GM19023 (cell line): ENCODE results near the gene SMIM14.
"Not testable (repeated sequence)": the region's sequence is repeated elsewhere in the genome, so short reads cannot be mapped to it uniquely, and the experiment has no call there.

Experiments used
- ATAC-seq: cut with Tn5 transposase; IDR thresholded peaks from one replicate; pipeline ENCODE4 v1.9.1; 2021; ENCODE audit warnings: mild to moderate bottlenecking, moderate library complexity; ENCODE audit not compliant: unreplicated experiment

SMIM14 gene

GRCh38 chr4:39608451-39608850 lies 30.2 kb downstream of the SMIM14 start:
- ATAC-seq = no peak

GRCh38 chr4:39606747-39607146 lies 31.9 kb downstream of the SMIM14 start:
- ATAC-seq = no peak

- ATAC-seq = no peak
These were observed 40.8 kb downstream of the SMIM14 start for GRCh38 chr4:39597695-39598381.

GRCh38 chr4:39596971-39597370 lies 41.7 kb downstream of the SMIM14 start:
- ATAC-seq = no peak

GRCh38 chr4:39591290-39591689 lies 47.4 kb downstream of the SMIM14 start:
- no peak for ATAC-seq

- ATAC-seq = no peak
These were observed 50.8 kb downstream of the SMIM14 start for GRCh38 chr4:39587881-39588280.

- ATAC-seq = no peak
These were observed 63.7 kb downstream of the SMIM14 start for GRCh38 chr4:39574946-39575345.

GRCh38 chr4:39571504-39571903 lies 67.2 kb downstream of the SMIM14 start:
- no peak for ATAC-seq

GRCh38 chr4:39571054-39571453 lies 67.6 kb downstream of the SMIM14 start:
- no peak for ATAC-seq

- no peak for ATAC-seq
These were observed 69.5 kb downstream of the SMIM14 start for GRCh38 chr4:39569209-39569608.

- ATAC-seq = no peak
These were observed 69.9 kb downstream of the SMIM14 start for GRCh38 chr4:39568805-39569204.

GRCh38 chr4:39565878-39566600 lies 72.6 kb downstream of the SMIM14 start:
- ATAC-seq = no peak

GRCh38 chr4:39563346-39563847 lies 75.3 kb downstream of the SMIM14 start:
- no peak for ATAC-seq

GRCh38 chr4:39562792-39563191 lies 75.9 kb downstream of the SMIM14 start:
- no peak for ATAC-seq

- ATAC-seq = no peak
These were observed 79.0 kb downstream of the SMIM14 start for GRCh38 chr4:39559626-39560025.

GRCh38 chr4:39555472-39555871 lies 83.2 kb downstream of the SMIM14 start:
- no peak for ATAC-seq

- no peak for ATAC-seq
These were observed 90.1 kb downstream of the SMIM14 start for GRCh38 chr4:39548425-39549067.

GRCh38 chr4:39544580-39545315 lies 93.9 kb downstream of the SMIM14 start:
- no peak for ATAC-seq

GRCh38 chr4:39544080-39544479 lies 94.6 kb downstream of the SMIM14 start:
- not testable (repeated sequence) for ATAC-seq

- ATAC-seq = no peak
These were observed 95.6 kb downstream of the SMIM14 start for GRCh38 chr4:39543034-39543433.

GRCh38 chr4:39542611-39543012 lies 96.1 kb downstream of the SMIM14 start:
- no peak for ATAC-seq
